HG02885 (cell line): ENCODE data around the gene HS3ST4.
"Not testable (repeated sequence)": the region's sequence is repeated elsewhere in the genome, so short reads cannot be mapped to it uniquely, and the experiment has no call there.

Experiments used
- ATAC-seq: cut with Tn5 transposase; IDR thresholded peaks from one replicate; pipeline ENCODE4 v1.9.1; 2021; ENCODE audit warnings: mild to moderate bottlenecking; ENCODE audit not compliant: unreplicated experiment, poor library complexity

The HS3ST4 gene

DNA sequence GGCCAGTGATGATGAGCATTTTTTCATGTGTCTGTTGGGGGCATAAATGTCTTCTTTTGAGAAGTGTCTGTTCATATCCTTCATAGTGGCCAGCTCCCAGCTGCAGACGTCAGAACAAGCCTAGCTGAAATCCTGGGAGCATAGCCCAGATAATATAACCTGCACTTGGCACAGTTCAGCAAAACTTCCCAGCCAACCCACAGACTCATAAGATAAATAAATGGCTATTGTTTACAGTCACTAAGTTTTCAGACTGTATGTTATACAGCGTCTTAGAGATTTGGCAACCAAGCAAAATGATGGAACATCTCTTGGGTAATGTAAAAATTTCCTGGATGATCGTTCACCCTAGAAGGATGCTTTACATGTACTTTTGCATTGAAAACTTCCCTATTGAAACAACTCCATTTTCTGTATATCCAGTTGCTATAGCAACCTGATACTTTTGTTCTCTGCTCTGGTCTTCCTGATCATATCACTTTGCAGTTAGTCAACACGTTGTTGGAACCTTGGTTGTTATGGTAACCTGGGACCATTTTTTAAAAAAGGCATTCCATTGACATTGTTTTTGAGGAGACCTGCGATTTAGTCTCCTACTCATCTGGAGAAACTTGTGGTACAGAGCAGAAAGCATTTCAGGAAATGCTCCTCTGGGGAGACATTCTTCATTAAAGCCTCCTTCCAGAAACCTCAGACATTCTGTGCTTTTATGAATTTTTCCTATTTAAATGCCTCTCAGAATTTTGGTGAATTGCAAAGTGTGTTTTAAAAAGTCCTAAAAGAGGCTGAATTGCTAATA, 378.7 kb downstream of the HS3ST4 start:
- ATAC-seq = no peak

DNA sequence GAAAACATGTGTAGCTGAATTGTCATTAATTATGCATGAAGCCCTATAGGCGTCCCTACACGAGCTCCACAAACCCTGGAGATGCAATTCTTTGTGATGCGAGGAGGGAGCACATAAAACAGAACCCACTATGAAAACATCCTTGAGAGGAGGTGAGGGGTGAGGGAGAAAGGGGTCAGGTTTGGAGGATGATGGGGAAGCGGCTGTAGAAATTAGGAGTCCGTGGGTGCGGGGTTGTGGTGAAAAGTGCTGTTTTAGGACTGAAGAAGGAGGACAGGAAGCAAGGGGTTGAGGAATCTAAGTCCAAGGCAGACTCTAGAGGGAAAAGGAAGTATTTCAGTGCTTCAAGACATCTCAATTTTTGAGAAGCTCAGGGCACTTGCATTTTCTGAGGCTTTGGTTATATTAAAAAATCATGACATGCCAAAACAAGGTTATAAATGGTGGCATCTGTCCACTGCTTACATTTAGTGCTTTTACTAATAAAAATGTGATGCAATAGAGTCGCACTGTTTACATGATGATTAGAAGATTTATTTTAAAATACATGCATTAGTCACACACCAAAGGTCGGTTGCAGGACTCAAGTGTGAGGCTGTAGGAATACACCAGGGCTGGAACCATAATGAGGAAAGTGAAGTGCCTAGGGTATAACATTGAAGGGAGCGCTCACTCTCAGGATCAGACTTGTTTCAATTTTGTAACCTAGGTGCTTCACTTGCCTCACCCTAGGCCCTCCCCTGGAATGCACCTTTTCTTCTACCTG, 379.5 kb downstream of the HS3ST4 start:
- ATAC-seq = no peak

DNA sequence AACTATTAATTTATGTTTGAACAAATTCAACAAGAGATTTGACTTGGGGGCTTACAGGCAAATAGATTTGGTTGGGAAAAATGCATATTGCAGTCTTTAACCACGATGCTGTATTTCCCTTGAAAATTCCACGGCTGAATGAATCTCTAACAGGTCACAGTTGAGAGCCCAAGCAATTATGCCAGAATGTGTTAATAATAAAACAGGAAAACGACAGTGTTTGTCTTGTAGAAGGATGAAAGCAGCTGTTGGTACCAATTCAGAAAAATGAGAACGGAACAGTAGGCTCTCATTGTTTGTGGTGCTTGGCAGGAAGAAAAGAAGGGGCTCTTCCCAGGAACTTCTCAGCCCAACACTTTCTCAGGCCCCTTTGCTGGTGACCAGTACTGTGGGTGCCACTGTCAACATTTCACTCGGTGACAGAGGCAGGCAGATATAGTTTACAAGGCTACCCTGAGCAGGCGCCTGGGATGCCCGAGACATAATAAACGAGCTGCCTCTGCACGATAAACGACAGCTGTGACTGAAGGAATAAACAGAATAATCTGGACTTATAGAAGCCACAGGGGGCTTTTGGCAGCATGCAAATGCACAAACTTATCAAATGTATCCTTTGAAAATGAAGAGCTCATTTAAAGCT, 387.1 kb downstream of the HS3ST4 start:
- ATAC-seq = no peak

DNA sequence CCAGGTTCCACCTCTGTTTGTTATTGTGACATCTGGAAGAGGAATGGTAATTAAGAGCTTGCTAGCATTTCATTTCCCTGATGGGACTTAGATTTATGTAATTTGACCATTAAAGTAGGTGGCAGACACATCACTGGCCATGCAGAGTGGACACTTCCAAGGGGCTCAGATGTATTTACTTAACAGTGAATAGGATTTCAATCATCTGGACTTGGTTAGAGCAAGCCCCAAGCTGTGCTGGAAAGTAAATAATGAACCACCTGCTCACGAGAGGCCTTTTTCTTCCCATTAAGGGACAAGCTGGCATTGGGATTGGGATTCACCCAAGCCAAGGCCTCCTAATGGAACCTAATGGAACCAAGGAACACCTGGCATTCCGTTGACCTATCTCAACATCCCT, 395.3 kb downstream of the HS3ST4 start:
- ATAC-seq = no peak

DNA sequence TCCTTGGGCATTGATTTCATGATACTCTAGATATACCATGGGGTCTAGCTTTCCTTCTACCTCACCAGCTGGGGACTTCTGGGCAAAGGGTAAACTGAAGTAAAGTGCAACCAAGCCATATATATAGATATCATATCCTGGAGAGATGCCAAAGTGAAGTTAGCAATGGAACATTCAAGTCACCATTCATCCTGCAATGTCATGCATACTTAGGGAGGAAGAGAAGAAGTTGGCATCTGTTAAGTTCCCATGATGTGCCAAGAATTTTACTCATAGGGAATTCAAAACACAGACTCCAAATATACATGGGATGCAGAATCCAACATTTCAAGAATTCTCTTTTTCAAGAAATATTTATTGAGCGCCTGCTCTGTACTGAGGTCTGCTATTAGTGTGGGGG, 399.8 kb downstream of the HS3ST4 start:
- no peak for ATAC-seq

DNA sequence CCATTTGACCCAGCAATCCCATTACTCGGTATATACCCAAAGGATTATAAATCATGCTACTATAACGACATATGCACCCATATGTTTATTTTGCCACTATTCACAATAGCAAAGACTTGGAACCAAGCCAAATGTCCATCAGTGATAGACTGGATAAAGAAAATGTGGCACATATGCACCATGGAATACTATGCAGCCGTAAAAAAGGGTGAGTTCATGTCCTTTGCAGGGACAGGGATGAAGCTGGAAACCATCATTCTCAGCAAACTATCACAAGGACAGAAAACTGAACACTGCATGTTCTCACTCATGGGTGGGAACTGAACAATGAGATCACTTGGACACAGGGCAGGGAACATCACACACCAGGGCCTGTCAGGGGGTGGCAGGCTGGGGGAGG, 406.4 kb downstream of the HS3ST4 start:
- ATAC-seq = not testable (repeated sequence)

DNA sequence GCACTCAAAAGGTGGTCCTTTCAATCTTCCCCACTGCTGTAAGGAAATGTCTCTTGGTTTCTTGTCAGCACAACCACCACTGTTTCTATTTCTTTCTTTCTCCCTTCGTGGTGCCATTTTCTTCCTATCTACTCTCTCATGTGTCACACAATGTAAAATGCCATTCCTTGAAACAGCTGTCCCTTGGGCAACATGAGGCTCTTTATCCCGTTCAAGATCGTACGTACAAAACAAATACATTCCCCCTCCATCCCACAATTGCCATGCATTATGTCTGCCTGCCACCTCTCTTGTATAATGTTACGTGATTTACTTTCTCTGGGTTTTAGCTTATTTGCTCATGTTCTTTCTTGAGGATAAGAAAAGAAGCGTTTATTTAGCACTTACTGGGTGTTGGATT, 410.6 kb downstream of the HS3ST4 start:
- ATAC-seq = no peak

DNA sequence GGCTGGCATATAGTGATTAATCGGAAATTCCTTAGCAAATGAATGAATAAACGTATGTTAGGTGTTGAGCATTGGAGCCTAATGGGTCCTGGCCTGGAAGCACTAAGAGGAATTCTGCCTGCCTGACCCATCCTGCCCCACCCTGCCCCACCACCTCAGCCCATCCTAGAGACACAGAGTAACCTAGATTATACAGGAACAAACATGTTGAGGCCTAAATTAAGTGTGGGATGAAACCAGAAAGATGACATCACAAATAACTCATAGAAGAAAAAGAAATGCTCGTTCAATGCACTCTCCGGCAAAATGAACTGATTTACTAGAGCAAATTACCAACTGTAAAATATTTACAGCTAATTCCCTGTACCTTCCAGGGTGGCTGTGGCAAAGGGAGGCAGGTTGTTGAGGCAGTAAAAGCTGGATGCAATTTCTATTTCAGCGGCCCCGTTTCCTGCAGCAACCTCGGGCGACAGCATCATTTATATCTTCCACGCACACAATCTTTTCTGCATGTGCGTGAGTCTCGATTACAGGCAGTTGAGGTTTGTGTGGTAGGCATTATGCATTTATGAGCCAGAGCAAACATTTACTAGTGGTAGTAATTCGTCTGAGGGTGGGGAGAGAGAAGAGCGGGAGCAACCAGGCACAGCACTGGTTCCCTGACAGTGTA, 417.2 kb downstream of the HS3ST4 start:
- ATAC-seq = no peak

DNA sequence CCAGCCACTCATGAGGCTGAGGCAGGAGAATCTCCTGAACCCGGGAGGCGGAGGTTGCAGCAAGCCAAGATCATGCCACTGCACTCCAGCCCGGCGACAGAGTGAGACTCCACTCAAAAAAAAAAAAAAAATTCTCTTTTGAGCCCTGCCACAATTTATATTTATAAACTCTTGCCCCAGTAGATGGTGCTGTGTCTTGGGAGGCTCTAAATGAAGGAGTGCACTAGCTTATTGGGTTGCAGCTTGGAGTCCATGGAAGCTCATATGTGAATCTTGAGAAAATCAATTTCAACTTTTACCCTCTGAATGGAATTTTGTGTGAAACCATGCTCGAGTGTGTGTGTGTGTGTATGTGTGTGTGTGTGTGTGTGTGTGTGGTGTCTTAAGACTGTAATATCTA, 420.1 kb downstream of the HS3ST4 start:
- ATAC-seq = no peak

DNA sequence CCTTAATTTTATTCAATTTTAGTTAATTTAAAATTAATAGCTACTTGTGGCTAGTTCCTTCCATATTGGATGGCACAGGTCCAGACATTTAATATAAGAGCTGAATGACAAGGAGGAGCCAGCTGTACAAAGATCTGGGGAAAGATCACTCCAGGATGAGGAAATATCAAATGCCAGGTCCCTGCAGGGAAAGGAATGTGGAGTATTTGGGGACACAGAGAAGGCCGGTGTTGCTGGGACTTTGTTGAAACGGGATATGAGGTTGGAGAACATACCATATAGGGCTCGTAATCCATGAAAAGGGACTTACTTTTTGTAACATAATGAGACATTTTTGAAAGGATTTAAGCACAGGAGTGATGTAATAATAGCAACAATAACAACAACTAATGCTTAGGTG, 426.8 kb downstream of the HS3ST4 start:
- no peak for ATAC-seq

DNA sequence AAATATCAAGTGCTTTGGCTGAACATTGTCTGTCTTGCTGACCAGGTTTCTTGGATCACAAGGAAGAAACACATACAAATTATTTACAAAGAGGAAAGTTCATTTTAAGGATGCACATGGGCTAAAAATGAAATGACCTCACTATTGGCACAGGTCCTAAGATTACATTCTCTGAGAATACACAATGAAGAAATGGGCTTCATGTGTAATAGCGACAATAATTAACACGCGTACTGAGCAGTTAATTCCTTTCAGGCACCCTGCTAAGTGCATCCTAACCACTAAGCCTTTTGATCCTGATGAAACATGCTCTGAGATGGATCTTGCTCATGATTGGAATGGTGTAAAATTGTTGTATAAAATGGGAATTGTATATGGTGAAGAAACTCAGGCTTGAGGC, 429.0 kb downstream of the HS3ST4 start:
- no peak for ATAC-seq

DNA sequence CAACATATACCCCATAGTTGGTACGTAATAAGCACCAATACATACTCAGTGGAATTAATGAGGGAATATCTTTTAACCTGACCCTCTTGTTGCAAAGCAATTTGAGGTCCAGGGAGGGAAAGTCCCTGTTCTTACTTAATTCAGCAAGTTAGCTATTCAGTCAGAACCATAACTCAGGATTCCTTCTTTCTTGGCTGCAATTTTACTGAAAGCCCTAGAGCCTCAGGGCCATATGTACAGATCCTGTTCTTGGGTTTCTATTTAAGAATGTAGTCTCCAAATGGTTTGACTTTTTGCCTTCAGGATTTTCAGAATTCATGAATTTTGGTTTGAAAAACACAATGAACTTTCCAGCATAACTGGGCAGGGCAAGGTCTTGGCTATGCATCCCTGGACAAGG, 436.5 kb downstream of the HS3ST4 start:
- ATAC-seq = no peak

DNA sequence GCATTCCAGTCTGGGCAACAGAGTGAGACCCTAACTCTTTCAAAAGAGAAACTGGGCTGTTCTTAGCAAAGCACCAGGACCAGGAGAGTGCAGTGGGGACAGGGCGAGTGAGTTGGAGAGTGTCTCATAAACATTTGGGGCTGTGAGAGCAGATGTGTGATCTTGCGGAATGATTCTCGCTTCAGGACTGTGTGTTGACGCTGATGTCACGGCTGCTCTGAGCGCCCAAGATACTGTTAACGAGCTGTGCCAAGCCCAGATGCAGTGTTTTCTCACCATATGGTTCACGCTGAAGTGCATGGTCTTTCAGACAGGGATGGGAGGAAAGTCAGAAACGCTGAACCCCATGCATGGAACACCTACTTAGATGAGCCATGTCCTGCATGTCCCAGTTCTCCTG, 438.2 kb downstream of the HS3ST4 start:
- ATAC-seq = no peak

DNA sequence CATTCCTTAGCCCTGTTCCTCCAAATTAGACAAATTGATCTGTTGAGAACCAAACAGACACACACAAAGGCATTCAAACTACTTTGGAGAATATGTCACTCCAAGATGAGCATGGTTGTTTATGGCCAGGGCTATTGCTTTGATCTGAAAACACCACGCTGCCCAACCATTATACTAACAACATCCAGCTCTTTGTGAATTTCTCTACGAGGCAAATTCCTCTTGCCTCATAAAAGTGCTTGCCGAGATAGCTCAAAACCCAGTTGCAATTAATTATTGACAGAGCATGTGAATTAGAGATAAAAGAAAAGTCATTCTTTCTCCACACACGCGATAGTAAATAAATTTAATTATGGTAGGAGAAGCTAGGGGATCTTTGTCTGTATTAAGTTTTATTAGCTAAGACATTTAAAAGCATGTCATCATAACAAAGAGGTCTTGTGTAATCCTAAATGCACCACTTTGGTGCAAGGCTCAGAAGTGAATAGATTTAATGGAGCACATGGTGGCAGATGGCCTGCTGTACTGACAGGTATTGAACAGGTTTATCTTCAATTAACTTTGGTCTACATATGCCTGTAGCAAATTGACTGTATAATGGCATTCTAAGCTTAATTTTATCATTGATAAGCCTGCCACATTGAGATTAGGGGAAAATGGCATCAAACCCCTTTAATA, 441.8 kb downstream of the HS3ST4 start:
- no peak for ATAC-seq

DNA sequence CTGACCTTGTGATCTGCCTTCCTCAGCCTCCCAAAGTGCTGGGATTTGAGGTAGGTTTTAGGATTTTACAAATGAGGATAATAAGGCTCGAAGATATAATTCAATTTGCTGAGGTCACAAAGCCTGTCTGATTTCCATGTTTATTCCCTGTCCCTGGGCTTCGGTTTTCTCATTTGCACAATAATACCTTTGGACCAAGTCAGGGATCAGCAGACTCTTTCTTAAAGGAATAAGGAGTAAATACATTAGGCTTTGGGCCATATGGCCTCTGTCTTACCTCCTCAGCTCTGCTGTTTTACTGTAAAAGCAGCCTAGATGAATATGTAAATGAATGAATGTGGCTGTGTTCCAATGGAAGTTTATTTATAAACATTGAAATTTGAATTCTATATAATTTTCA, 442.8 kb downstream of the HS3ST4 start:
- no peak for ATAC-seq

DNA sequence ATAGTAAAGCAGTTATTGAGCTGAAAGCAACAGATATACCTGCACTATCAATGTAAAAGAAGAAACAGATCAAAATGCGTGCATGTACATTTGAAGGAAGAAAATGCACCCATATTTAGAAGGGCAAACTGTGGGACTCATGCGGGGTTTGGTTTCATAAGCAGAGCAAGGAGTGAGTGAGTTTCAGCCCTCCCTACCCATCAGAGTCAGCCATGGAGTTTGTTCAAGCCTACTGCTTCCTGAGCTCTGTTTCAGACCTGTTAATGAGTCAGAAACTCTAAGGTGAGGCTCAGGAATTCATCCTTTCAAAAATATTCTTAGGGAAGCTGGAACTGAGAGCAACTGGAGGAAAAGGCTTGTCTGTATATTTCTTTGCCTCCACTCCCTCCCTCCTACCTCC, 446.2 kb downstream of the HS3ST4 start:
- no peak for ATAC-seq

DNA sequence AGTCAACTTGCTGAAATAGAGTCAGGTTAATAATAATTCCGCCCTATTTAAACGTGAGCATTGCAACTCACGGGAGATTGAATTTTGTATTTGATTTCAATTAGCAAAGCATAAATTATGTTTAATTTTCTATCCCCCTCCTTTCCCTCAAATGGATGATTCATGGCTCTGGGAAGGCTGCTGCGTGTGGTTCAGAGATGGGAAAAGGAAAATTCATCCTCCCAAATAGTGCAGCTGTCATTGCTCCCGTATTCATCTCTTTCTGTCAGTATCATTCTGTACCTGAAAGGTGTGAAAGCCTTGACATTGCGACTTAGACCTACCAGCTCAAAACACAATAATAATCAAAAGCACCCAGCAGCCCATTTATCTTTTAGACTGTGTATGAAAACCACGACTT, 447.3 kb downstream of the HS3ST4 start:
- ATAC-seq = no peak

DNA sequence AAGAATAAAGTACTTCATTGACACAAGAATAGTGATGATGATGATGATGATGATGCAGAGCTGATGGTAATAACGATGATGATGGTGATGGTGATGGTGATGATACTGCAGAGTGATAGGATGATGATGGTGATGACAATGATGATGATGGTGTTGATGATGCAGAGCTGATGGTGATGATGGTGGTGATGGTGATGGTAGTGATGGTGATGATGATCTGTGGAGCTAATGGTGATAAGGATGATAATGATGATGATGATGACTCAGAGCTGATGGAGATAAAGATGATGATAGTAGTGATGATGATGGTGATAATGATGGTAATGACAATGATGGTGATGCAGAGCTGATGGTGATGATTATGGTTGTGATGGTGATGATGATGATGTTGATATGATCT, 448.1 kb downstream of the HS3ST4 start:
- ATAC-seq = no peak

DNA sequence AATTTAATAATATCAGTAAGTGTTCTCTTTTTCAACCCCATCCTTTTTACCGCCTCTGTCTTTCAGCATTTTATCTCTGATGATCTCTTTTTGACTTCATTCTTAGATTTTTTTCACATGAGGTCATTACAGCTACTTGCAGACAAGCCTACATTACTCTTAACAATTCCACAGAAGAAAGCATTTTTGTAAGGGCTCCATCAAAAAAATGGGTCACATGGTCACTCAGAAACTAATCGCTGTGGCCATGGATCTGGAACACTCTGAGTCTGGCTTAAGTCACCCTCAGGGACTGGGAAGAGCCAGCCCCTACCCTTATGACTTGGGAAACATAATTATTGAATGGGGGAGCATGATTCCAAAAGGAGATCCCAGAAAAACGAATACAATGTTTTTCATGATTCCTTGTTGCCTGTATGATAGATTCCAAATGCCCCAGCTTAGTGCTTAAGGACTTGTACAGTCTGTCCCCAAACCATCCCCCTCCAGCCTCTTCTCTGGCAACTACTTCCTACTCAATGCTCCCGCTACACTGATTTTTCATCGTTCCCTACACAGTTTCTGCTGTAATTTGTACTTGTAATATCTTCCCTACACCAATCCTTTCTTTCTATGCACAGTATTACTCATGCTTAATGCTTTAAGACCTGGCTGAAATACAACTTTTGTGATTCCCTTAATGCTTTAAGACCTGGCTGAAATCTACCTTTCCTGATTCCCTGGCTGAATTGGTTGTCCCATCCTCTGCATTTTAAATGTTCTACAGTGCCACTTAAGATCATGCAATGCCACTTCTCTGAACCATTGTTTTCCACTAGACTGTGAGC, 457.8 kb downstream of the HS3ST4 start:
- no peak for ATAC-seq
